DMS79 (cell line): ENCODE results near the gene RAB20.
"Not testable (repeated sequence)": the region's sequence is repeated elsewhere in the genome, so short reads cannot be mapped to it uniquely, and the experiment has no call there.

Experiments used
- DNase-seq: peaks from one replicate; lab custom pipeline; 2025; lab: John Stamatoyannopoulos, UW

The RAB20 gene

GRCh38 chr13:110491869-110492678, 69.4 kb downstream of the RAB20 start:
- no peak for DNase-seq

- no peak for DNase-seq
These were observed 71.3 kb downstream of the RAB20 start for GRCh38 chr13:110490009-110490770.

GRCh38 chr13:110486880-110487279, 74.6 kb downstream of the RAB20 start:
- DNase-seq = not testable (repeated sequence)

GRCh38 chr13:110486061-110486715, 75.3 kb downstream of the RAB20 start:
- DNase-seq = no peak

GRCh38 chr13:110485604-110486003, 75.9 kb downstream of the RAB20 start:
- DNase-seq = no peak

GRCh38 chr13:110484290-110485048, 77.1 kb downstream of the RAB20 start:
- no peak for DNase-seq

- DNase-seq = no peak
These were observed 78.0 kb downstream of the RAB20 start for GRCh38 chr13:110483386-110483968.

GRCh38 chr13:110480161-110480560, 81.4 kb downstream of the RAB20 start:
- no peak for DNase-seq

GRCh38 chr13:110479648-110480047, 81.9 kb downstream of the RAB20 start:
- no peak for DNase-seq

GRCh38 chr13:110479215-110479545, 82.3 kb downstream of the RAB20 start:
- DNase-seq = no peak

GRCh38 chr13:110478405-110479214, 82.9 kb downstream of the RAB20 start:
- DNase-seq = no peak

- no peak for DNase-seq
These were observed 83.7 kb downstream of the RAB20 start for GRCh38 chr13:110477706-110478245.

- no peak for DNase-seq
These were observed 85.3 kb downstream of the RAB20 start for GRCh38 chr13:110476220-110476617.

GRCh38 chr13:110475550-110476219, 85.8 kb downstream of the RAB20 start:
- DNase-seq = peak; percentile 41

GRCh38 chr13:110475117-110475516, 86.4 kb downstream of the RAB20 start:
- peak; percentile 67 for DNase-seq

- no peak for DNase-seq
These were observed 86.8 kb downstream of the RAB20 start for GRCh38 chr13:110474713-110475112.
